ENCODE results near the gene BACE1.

BACE1 gene

DNA sequence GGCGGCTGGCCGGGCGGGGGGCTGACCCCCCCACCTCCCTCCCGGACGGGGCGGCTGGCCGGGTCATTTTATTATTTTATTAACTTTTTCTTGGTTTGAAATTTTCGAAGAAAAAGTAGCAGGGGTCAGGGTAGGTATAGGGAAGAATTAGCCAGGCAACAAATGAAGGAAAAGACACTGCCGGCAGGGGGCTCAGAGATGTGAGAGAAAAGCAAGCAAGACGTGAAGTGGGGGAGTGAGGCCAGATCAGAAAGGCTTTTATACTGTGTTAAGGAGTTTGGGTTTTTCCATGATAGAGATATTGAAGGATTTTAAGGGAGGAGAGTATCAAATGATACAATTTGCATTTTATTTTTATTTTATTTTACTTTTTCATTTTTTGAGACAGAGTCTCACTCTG is 64.5 kb downstream of the BACE1 start:
- TF ChIP-seq, protein P1, sequence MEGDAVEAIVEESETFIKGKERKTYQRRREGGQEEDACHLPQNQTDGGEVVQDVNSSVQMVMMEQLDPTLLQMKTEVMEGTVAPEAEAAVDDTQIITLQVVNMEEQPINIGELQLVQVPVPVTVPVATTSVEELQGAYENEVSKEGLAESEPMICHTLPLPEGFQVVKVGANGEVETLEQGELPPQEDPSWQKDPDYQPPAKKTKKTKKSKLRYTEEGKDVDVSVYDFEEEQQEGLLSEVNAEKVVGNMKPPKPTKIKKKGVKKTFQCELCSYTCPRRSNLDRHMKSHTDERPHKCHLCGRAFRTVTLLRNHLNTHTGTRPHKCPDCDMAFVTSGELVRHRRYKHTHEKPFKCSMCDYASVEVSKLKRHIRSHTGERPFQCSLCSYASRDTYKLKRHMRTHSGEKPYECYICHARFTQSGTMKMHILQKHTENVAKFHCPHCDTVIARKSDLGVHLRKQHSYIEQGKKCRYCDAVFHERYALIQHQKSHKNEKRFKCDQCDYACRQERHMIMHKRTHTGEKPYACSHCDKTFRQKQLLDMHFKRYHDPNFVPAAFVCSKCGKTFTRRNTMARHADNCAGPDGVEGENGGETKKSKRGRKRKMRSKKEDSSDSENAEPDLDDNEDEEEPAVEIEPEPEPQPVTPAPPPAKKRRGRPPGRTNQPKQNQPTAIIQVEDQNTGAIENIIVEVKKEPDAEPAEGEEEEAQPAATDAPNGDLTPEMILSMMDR (conservative IDR thresholded peaks at IDR 0.05), result no peak
- H3K27ac ChIP-seq, result no peak overlapping the region

DNA sequence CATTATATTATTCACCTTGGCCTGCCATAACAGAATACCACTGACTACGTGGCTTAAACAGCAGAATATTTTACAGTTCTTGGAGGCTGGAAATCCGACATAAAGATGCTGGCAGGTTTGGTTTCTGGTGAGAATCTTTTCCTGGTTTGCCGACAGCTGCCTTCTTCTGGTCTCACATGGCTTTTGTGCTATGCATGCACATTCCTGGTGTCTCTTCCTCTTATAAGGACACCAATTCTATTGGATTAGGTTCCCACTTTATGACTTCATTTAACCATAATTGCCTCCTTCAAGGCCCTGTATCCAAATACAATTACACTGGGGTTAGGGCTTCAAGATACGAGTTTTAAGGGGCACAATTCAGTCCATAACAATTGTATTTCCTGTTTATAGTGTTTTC is 66.5 kb downstream of the BACE1 start:
- TF ChIP-seq, protein P1 (conservative IDR thresholded peaks at IDR 0.05), result no peak
- no peak overlapping the region for H3K27ac ChIP-seq

DNA sequence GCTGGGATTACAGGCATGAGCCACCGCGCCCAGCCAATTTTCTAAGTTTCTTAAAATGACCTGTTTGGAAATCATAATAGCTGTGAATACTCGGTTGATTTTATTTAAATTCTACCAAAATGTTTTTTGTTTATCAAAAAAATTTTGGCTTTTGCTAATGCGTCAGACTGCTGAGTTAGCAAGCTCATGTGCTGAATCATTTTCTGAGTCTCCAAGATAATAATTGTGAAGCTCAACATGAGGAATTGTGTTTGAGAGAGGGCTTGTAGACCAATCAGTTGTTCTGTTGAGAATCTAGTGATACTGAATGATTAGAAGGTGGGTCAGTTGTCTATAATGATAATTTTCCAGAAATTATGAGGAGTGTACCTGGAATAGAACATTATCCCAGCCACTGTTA is 67.7 kb downstream of the BACE1 start:
- TF ChIP-seq, protein P1 (conservative IDR thresholded peaks at IDR 0.05), result no peak
- no peak overlapping the region for H3K27ac ChIP-seq

DNA sequence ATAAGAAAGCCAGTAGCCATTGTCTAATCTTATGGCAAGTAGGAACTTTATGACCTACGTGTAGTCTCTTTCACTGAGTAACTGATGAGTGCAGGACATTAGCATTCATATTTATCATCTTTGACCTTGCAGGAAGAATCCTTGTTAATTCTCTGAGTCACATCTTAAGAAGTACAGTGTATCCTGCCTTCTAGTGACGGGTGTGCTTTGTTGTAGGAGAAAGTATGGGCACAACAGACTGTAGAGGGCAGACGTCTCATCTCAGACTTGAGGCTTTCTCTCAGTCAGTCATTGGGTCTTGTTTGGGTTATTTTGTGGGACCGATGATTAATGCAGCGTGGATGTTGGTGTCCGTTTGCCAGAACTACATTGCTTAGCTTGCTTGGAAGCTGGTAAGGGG is 76.8 kb downstream of the BACE1 start:
- TF ChIP-seq, protein P1 (conservative IDR thresholded peaks at IDR 0.05), result no peak
- no peak overlapping the region for H3K27ac ChIP-seq

DNA sequence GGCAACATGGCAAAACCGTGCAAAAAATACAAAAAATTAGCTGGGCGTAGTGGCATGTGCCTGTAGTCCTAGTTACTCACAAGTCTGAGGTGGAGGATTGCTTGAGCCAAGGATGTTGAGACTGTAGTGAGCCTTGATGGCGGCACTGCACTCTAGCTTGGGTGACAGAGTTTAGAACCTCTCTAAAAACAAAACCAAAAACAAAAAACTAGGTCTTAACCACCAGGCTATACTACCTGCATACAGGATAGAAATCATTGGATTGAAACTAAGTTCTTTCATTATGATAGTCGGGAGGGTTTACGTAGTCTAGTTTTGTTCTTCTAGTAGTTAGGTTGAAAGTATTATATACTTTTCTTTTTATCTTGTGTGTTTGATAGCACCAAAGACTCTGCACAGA is 77.8 kb downstream of the BACE1 start:
- no peak overlapping the region for H3K27ac ChIP-seq
- TF ChIP-seq, protein P1 (conservative IDR thresholded peaks at IDR 0.05), result no peak
